ENCODE results near the gene POU2F3.

POU2F3 gene

GRCh38 chr11:120217941-120218694 is 21.8 kb upstream of the POU2F3 start:
- no peak overlapping the region for H3K9ac ChIP-seq (ENCODE audit: low read length)
- no peak for DNase-seq
- no peak for TF ChIP-seq EZH2phosphoT487 (IDR thresholded peaks at IDR 0.05; ENCODE audit: low read length)
- TF ChIP-seq CTCF (IDR thresholded peaks at IDR 0.05; ENCODE audit: low read length): no peak
- TF ChIP-seq EZH2 (optimal IDR thresholded peaks at IDR 0.05; ENCODE audit: low read depth, low read length): no peak
- no peaks in the 10 kb centered on the region for H3K79me2 ChIP-seq (ENCODE audit: low read length)
- H3K4me2 ChIP-seq (ENCODE audit: low read depth, low read length): no peak overlapping the region
- peaks cover 10% of the 10 kb centered on the region for H3K4me1 ChIP-seq (ENCODE audit: low read length)
- H3F3A ChIP-seq (ENCODE audit: insufficient read depth, low read length): no peaks in the 10 kb centered on the region
- no peak overlapping the region for H3K4me3 ChIP-seq (ENCODE audit: low read length)
- no peaks in the 10 kb centered on the region for H4K20me1 ChIP-seq (ENCODE audit: insufficient read depth, low read length)
- H2AFZ ChIP-seq (ENCODE audit: low read length): no peak overlapping the region
- no peaks in the 10 kb centered on the region for H3K9me3 ChIP-seq (replicated peaks; ENCODE audit: insufficient read depth, low read length)
- H3K9me2 ChIP-seq (replicated peaks; ENCODE audit: insufficient read depth, low read length): no peaks in the 10 kb centered on the region
- no peak overlapping the region for H3K27ac ChIP-seq (ENCODE audit: low read length)
- no peaks in the 10 kb centered on the region for H3K27me3 ChIP-seq (replicated peaks; ENCODE audit: insufficient read depth, low read length)
- no peaks in the 10 kb centered on the region for H3K36me3 ChIP-seq (replicated peaks; ENCODE audit: insufficient read depth, low read length)

GRCh38 chr11:120218695-120219033 is 21.3 kb upstream of the POU2F3 start:
- H3K27ac ChIP-seq (ENCODE audit: low read length): no peak overlapping the region
- no peaks in the 10 kb centered on the region for H3K27me3 ChIP-seq (replicated peaks; ENCODE audit: insufficient read depth, low read length)
- H3F3A ChIP-seq (ENCODE audit: insufficient read depth, low read length): no peaks in the 10 kb centered on the region
- H2AFZ ChIP-seq (ENCODE audit: low read length): no peak overlapping the region
- H3K79me2 ChIP-seq (ENCODE audit: low read length): no peaks in the 10 kb centered on the region
- H3K9ac ChIP-seq (ENCODE audit: low read length): no peak overlapping the region
- H3K9me2 ChIP-seq (replicated peaks; ENCODE audit: insufficient read depth, low read length): no peaks in the 10 kb centered on the region
- no peak overlapping the region for H3K4me2 ChIP-seq (ENCODE audit: low read depth, low read length)
- peaks cover 10% of the 10 kb centered on the region for H3K4me1 ChIP-seq (ENCODE audit: low read length)
- H3K4me3 ChIP-seq (ENCODE audit: low read length): no peak overlapping the region
- DNase-seq: no peak
- H4K20me1 ChIP-seq (ENCODE audit: insufficient read depth, low read length): no peaks in the 10 kb centered on the region
- TF ChIP-seq EZH2 (optimal IDR thresholded peaks at IDR 0.05; ENCODE audit: low read depth, low read length) (no peak), CTCF (IDR thresholded peaks at IDR 0.05; ENCODE audit: low read length) (no peak), EZH2phosphoT487 (IDR thresholded peaks at IDR 0.05; ENCODE audit: low read length) (no peak)
- H3K9me3 ChIP-seq (replicated peaks; ENCODE audit: insufficient read depth, low read length): no peaks in the 10 kb centered on the region
- no peaks in the 10 kb centered on the region for H3K36me3 ChIP-seq (replicated peaks; ENCODE audit: insufficient read depth, low read length)

GRCh38 chr11:120219232-120219937 is 20.6 kb upstream of the POU2F3 start:
- TF ChIP-seq CTCF (IDR thresholded peaks at IDR 0.05; ENCODE audit: low read length) (no peak), EZH2phosphoT487 (IDR thresholded peaks at IDR 0.05; ENCODE audit: low read length) (no peak), EZH2 (optimal IDR thresholded peaks at IDR 0.05; ENCODE audit: low read depth, low read length) (no peak)
- H3K9ac ChIP-seq (ENCODE audit: low read length): no peak overlapping the region
- H3K79me2 ChIP-seq (ENCODE audit: low read length): no peaks in the 10 kb centered on the region
- H3F3A ChIP-seq (ENCODE audit: insufficient read depth, low read length): no peaks in the 10 kb centered on the region
- no peak overlapping the region for H3K4me3 ChIP-seq (ENCODE audit: low read length)
- no peaks in the 10 kb centered on the region for H4K20me1 ChIP-seq (ENCODE audit: insufficient read depth, low read length)
- H3K36me3 ChIP-seq (replicated peaks; ENCODE audit: insufficient read depth, low read length): no peaks in the 10 kb centered on the region
- no peaks in the 10 kb centered on the region for H3K9me2 ChIP-seq (replicated peaks; ENCODE audit: insufficient read depth, low read length)
- DNase-seq: no peak
- no peak overlapping the region for H3K27ac ChIP-seq (ENCODE audit: low read length)
- H3K9me3 ChIP-seq (replicated peaks; ENCODE audit: insufficient read depth, low read length): no peaks in the 10 kb centered on the region
- H3K4me2 ChIP-seq (ENCODE audit: low read depth, low read length): no peak overlapping the region
- no peak overlapping the region for H2AFZ ChIP-seq (ENCODE audit: low read length)
- H3K4me1 ChIP-seq (ENCODE audit: low read length): peaks cover 10% of the 10 kb centered on the region
- no peaks in the 10 kb centered on the region for H3K27me3 ChIP-seq (replicated peaks; ENCODE audit: insufficient read depth, low read length)
